ENCODE measurements around the gene UBE2D1. TPM values are rescaled to one million over a fixed set of nuclear protein-coding genes. Genes with fewer than 3 reads are reported as not detected.

UBE2D1 gene
- total and polyA plus RNA-seq, 9 of the 15 experiments (the other 6 are each of a cell fraction or from before 2014, with no cell fraction given), result 4.1 to 24.4 (median 12.3) TPM

DNA sequence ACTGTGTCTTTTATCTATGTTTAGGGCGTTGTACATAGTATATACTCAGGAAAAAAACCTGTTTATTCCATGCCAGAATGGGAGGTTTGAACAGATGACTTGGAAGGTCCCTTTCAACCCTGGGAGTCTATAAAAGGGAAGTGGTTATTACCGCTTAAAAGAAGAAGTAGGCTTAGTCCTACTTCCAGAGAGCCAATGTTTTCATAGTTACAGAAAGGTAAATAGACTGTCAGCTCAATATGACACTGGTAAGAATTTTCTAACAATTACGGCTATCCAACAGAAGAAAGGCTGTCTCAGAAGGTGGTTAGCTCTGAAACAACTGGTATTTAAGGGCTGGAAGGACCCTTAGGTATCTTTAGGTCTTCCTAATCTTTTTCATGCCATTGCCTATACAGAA is 49.3 kb downstream of the UBE2D1 start (continued):
- TF ChIP-seq FOXJ3 (CRISPR knock-in tag; IDR thresholded peaks at IDR 0.05) (peak; percentile 86), SMARCE1 (IDR thresholded peaks at IDR 0.05) (peak; percentile 47; the same call in 1 of the 2 replicates), FOXA3 (CRISPR knock-in tag; conservative IDR thresholded peaks at IDR 0.05 in 1 of 2, IDR thresholded peaks at IDR 0.05 in 1 of 2) (peak in 1 of 2 experiments; percentile 66; a peak in 2 of 4 replicates), HDAC6 (IDR thresholded peaks at IDR 0.05; ENCODE audit: low read depth, low read length) (no peak), MITF (IDR thresholded peaks at IDR 0.05) (no peak), ZNF134 (CRISPR knock-in tag; conservative IDR thresholded peaks at IDR 0.05) (no peak), RFX1 (IDR thresholded peaks at IDR 0.05) (peak; percentile 33), ZNF699 (CRISPR knock-in tag; IDR thresholded peaks at IDR 0.05; ENCODE audit: insufficient replicate concordance) (no peak), ELF1 (tag; IDR thresholded peaks at IDR 0.05) (0 out of 2 replicates have a peak, but pooled peaks have one; percentile 4), HMBOX1 (IDR thresholded peaks at IDR 0.05) (peak; percentile 37), ZNF431 (CRISPR knock-in tag; IDR thresholded peaks at IDR 0.05) (no peak), TEAD4 (IDR thresholded peaks at IDR 0.05; ENCODE audit: low read length) (peak; percentile 26; the same call in 1 of the 2 replicates), TEAD4 (CRISPR knock-in tag; IDR thresholded peaks at IDR 0.05; ENCODE audit: borderline replicate concordance) (no peak), ARID2 (IDR thresholded peaks at IDR 0.05) (no peak), PURB (CRISPR knock-in tag; IDR thresholded peaks at IDR 0.05; ENCODE audit: low read depth) (no peak), SETDB1 (IDR thresholded peaks at IDR 0.05; ENCODE audit: low read length) (no peak), U2AF2 (optimal IDR thresholded peaks at IDR 0.05; ENCODE audit: low read depth, low read length) (no peak), ARID1B (IDR thresholded peaks at IDR 0.05) (0 out of 2 replicates have a peak, but pooled peaks have one; percentile 8), ZNF239 (CRISPR knock-in tag; IDR thresholded peaks at IDR 0.05) (no peak), SPI1 (IDR thresholded peaks at IDR 0.05; ENCODE audit: borderline replicate concordance, low read depth, low read length) (peak; percentile 98), ZNF644 (tag; IDR thresholded peaks at IDR 0.05; ENCODE audit: low read depth) (0 out of 2 replicates have a peak, but pooled peaks have one; percentile 18), TBP (optimal IDR thresholded peaks at IDR 0.05; ENCODE audit: low read depth, low read length) (peak; percentile 16), ZNF76 (CRISPR knock-in tag; IDR thresholded peaks at IDR 0.05; ENCODE audit: borderline replicate concordance) (no peak), CGGBP1 (CRISPR knock-in tag; IDR thresholded peaks at IDR 0.05) (no peak), COPS2 (conservative IDR thresholded peaks at IDR 0.05) (no peak)

All from K562 (cell line).